Esophagus squamous epithelium (tissue), 4 donors: ENCODE data around the gene PTPRC.

Experiments
- POLR2A ChIP-seq, 4 donors: fragments of 450-650 bp; IDR thresholded peaks; one replicate each; pipeline ENCODE4 v1.6.1; 2017; ENCODE audit warnings: antibody characterized with exemption in 4 of 4, mild to moderate bottlenecking in 4 of 4, moderate library complexity in 3 of 4
- TF ChIP-seq, protein P1 (sequence below), 6 experiments: fragments of 450-650 bp in 4 of 6; fragments of 200-600 bp in 2 of 6; sonication (generic) in 2 of 6; IDR thresholded peaks; one replicate each; pipeline ENCODE4 v1.5.1; 2016 to 2019; ENCODE audit warnings: antibody characterized with exemption in 6 of 6, mild to moderate bottlenecking in 4 of 6, moderate library complexity in 4 of 6

DNA sequence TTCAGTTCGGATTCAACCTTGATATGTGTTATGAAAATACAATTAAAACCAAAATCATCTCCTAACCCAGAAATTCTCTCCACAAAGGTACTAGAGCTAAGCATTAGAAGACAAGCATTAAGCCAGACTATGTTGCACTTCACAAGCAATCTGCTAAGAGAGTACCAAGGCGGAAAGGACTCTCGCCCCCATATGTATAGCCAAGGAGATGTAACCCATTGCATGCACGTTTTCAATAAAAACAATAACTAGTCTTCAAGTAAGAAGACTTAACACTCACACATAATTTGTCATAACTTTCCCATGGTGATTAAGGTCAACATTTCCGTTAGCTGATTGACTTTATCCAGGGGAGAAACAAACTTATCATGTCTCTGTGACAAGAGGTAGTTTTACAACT, 27.6 kb upstream of the PTPRC start:
- no peak for TF ChIP-seq POLR2A (IDR thresholded peaks at IDR 0.05)
- TF ChIP-seq, protein P1, sequence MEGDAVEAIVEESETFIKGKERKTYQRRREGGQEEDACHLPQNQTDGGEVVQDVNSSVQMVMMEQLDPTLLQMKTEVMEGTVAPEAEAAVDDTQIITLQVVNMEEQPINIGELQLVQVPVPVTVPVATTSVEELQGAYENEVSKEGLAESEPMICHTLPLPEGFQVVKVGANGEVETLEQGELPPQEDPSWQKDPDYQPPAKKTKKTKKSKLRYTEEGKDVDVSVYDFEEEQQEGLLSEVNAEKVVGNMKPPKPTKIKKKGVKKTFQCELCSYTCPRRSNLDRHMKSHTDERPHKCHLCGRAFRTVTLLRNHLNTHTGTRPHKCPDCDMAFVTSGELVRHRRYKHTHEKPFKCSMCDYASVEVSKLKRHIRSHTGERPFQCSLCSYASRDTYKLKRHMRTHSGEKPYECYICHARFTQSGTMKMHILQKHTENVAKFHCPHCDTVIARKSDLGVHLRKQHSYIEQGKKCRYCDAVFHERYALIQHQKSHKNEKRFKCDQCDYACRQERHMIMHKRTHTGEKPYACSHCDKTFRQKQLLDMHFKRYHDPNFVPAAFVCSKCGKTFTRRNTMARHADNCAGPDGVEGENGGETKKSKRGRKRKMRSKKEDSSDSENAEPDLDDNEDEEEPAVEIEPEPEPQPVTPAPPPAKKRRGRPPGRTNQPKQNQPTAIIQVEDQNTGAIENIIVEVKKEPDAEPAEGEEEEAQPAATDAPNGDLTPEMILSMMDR (IDR thresholded peaks at IDR 0.05): no peak
